Tibial nerve (tissue), 4 donors: ENCODE measurements around the gene EHF. TPM values are rescaled to one million over a fixed set of nuclear protein-coding genes. Genes with fewer than 3 reads are reported as not detected.

Source experiments
- DNase-seq, 2 donors: peaks; one replicate each; pipeline ENCODE4 v3.0.0-alpha.2; 2019; ENCODE audit warnings: low spot score in 2 of 2
- H3K27ac ChIP-seq, 4 donors: fragments of 200-600 bp; sonication (generic) in 3 of 4; one replicate each; pipeline ENCODE4 v1.5.1; 2017 to 2019; ENCODE audit warnings: mild to moderate bottlenecking in 1 of 4
- H3K27me3 ChIP-seq, 2 donors: fragments of 200-600 bp; sonication (generic) in 1 of 2; one replicate each; pipeline versions ENCODE4 v1.5.1 to v1.6.0; 2017 to 2019
- H3K36me3 ChIP-seq, 3 donors: fragments of 200-600 bp; sonication (generic); one replicate each; pipeline ENCODE4 v1.5.1; 2018 to 2019
- H3K4me1 ChIP-seq, 4 donors: fragments of 200-600 bp; sonication (generic) in 3 of 4; one replicate each; pipeline ENCODE4 v1.5.1; 2017 to 2019
- H3K4me3 ChIP-seq, 4 donors: fragments of 200-600 bp; sonication (generic) in 3 of 4; one replicate each; pipeline ENCODE4 v1.5.1; 2017 to 2019; ENCODE audit warnings: mild to moderate bottlenecking in 1 of 4, moderate library complexity in 1 of 4
- H3K9me3 ChIP-seq, 4 donors: fragments of 200-600 bp; sonication (generic) in 3 of 4; one replicate each; pipeline ENCODE4 v1.5.1; 2017 to 2019
- EP300 ChIP-seq, 2 donors: sonication (generic); formaldehyde crosslinking; IDR thresholded peaks; one replicate each; pipeline ENCODE4 v1.6.1; 2017; ENCODE audit warnings: antibody characterized with exemption in 2 of 2, mild to moderate bottlenecking in 1 of 2
- POLR2A ChIP-seq, 2 donors: fragments of 450-650 bp; IDR thresholded peaks; one replicate each; pipeline ENCODE4 v1.6.1; 2017; ENCODE audit warnings: antibody characterized with exemption in 2 of 2, mild to moderate bottlenecking in 2 of 2, moderate library complexity in 2 of 2
- WGBS, 2 donors: methylation state at CpG; one replicate each; pipeline ENCODE4 v1.1.5; 2018; 5-methylcytosine and 5-hydroxymethylcytosine counted together
- total RNA-seq, 4 donors: library from RNA; depleted of rRNA; stranded (reverse); fragments of >200 nt; gene quantifications; one replicate each; pipeline ENCODE4 v1.1.0, GENCODE V29; 2016
- TF ChIP-seq, protein P1 (sequence below), 5 experiments: fragments of 200-600 bp in 3 of 5; fragments of 450-650 bp in 2 of 5; sonication (generic) in 3 of 5; IDR thresholded peaks; one replicate each; pipeline ENCODE4 v1.5.1; 2016 to 2019; ENCODE audit warnings: antibody characterized with exemption in 5 of 5, mild to moderate bottlenecking in 3 of 5, moderate library complexity in 2 of 5

The EHF gene
- total RNA-seq, 4 donors from 2014 or later, result 0.22 TPM; not detected in 3

DNA sequence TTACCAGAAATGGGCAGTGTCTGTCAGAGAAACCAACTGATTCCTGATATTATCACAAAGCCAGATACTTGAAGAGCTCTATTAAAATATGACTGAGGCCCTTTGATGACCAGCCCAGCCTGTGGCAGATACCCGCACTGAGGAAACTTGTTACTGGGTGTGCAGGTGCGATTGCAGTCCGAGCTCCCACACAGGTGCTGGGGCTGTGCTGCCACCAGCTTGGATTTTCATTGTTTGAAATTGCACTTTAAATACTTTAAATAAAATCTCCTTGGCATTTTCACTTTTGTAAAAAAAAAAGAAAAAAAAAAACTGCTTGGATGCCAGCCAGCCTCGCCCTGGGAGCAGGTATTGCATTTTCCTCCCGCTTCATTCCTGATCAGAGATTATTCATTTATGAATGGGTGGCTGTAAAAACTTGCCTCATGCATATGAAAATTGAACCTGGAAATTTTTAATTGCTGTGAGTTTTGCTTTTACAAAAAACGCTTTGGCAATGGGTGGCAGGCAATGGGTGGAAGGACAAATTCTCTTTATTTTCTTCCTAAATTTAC, 21.2 kb downstream of the EHF start:
- TF ChIP-seq POLR2A (IDR thresholded peaks at IDR 0.05) (no peak), EP300 (IDR thresholded peaks at IDR 0.05) (no peak)
- TF ChIP-seq, protein P1, sequence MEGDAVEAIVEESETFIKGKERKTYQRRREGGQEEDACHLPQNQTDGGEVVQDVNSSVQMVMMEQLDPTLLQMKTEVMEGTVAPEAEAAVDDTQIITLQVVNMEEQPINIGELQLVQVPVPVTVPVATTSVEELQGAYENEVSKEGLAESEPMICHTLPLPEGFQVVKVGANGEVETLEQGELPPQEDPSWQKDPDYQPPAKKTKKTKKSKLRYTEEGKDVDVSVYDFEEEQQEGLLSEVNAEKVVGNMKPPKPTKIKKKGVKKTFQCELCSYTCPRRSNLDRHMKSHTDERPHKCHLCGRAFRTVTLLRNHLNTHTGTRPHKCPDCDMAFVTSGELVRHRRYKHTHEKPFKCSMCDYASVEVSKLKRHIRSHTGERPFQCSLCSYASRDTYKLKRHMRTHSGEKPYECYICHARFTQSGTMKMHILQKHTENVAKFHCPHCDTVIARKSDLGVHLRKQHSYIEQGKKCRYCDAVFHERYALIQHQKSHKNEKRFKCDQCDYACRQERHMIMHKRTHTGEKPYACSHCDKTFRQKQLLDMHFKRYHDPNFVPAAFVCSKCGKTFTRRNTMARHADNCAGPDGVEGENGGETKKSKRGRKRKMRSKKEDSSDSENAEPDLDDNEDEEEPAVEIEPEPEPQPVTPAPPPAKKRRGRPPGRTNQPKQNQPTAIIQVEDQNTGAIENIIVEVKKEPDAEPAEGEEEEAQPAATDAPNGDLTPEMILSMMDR (IDR thresholded peaks at IDR 0.05), result no peak
- Histone ChIP-seq H3K4me3 (no peak overlapping the region), H3K4me1 (peaks cover 0 to 7% (median 0%) of the 10 kb centered on the region in 4 donors), H3K9me3 (no peaks in the 10 kb centered on the region), H3K27me3 (peaks cover 0 to 18% of the 10 kb centered on the region in 2 donors), H3K36me3 (no peaks in the 10 kb centered on the region), H3K27ac (peak overlapping the region in 1 of 4 donors; percentile 17)
- DNase-seq, result no peak
- WGBS, 2 donors, result 80 to 85% methylated on average over 6 of the region's 6 CpGs

DNA sequence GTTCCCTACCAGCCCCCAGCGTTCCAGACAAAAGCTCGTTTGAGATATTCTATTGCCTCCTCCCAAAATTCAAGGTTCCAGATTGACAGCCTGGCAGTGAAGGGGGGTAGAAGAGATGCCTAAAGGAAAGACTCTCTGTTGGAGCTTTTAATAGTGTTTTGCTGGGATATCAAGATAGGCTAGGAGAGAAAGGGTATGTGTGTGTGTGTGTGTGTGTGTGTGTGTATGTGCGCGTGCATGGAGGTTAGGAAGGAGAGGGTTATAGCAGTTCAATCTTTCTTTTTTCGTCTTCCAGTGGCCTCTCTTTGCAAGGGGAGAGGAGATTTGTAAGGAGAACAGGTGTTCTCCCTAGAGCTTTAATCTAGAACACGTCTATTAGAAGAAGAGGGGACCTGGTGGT, 22.0 kb downstream of the EHF start:
- Histone ChIP-seq H3K4me1 (peaks cover 0 to 7% (median 0%) of the 10 kb centered on the region in 4 donors), H3K36me3 (no peaks in the 10 kb centered on the region), H3K27ac (no peak overlapping the region), H3K4me3 (no peak overlapping the region), H3K27me3 (peaks cover 0 to 18% of the 10 kb centered on the region in 2 donors), H3K9me3 (no peaks in the 10 kb centered on the region)
- no peak for DNase-seq
- 87% methylated on average over 6 of the region's 6 CpGs for WGBS, 2 donors
- TF ChIP-seq POLR2A (IDR thresholded peaks at IDR 0.05) (no peak), EP300 (IDR thresholded peaks at IDR 0.05) (no peak)
- TF ChIP-seq, protein P1 (IDR thresholded peaks at IDR 0.05), result no peak

DNA sequence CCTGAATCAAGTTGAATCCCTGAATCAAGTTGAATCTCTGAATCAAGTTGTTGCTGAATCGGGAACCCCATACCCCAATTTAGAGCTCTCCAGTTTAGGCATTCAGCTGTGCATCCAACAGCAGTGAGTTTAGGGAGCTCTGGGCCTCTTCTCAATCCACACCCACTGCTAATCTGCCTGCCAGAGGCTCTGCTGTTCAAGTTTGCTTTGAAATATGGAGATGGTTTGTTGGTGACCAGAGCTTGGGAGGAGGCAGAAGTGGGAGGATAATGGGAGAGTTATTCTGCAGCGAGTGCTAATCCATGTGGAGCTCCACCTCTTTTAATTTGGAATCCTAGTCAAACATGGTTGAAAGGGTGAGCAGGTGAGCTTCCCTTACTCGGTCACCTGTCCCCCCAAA, 22.4 kb downstream of the EHF start:
- Histone ChIP-seq H3K27me3 (peaks cover 0 to 19% of the 10 kb centered on the region in 2 donors), H3K9me3 (no peaks in the 10 kb centered on the region), H3K36me3 (no peaks in the 10 kb centered on the region), H3K4me3 (no peak overlapping the region), H3K4me1 (peaks cover 0 to 7% (median 0%) of the 10 kb centered on the region in 4 donors), H3K27ac (no peak overlapping the region)
- TF ChIP-seq POLR2A (IDR thresholded peaks at IDR 0.05) (no peak), EP300 (IDR thresholded peaks at IDR 0.05) (no peak)
- TF ChIP-seq, protein P1 (IDR thresholded peaks at IDR 0.05), result no peak
- no peak for DNase-seq
- WGBS, 2 donors, result 82 to 87% methylated on average over 3 of the region's 3 CpGs

DNA sequence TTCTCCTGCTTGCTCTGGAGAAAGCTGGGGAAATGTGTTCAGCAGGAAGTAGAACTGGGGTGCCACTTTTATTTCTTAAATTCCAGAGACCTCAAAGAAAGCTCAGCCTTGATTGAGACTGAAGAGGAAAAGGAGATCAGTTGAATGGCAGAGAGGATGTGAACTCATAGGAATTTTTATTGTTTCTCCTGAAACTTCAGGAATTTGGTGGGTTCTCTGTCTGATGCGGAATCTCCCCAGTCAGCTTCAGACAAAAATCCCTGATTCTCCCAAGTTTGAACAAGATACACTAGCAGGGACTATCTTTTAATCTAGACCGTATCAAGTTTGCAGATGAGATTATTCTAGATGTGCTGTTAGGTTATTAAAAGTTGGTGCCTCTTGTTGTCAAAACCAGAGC, 23.0 kb downstream of the EHF start:
- 90 to 94% methylated on average over 2 of the region's 2 CpGs for whole genome bisulfite sequencing, 2 donors

More for the DNA sequence above, 23.0 kb downstream of the EHF start:
- Histone ChIP-seq H3K27me3 (peaks cover 0 to 24% of the 10 kb centered on the region in 2 donors), H3K9me3 (no peaks in the 10 kb centered on the region), H3K27ac (no peak overlapping the region), H3K4me3 (no peak overlapping the region), H3K4me1 (peaks cover 0 to 7% (median 0%) of the 10 kb centered on the region in 4 donors), H3K36me3 (no peaks in the 10 kb centered on the region)
- TF ChIP-seq EP300 (IDR thresholded peaks at IDR 0.05) (no peak), POLR2A (IDR thresholded peaks at IDR 0.05) (no peak)
- TF ChIP-seq, protein P1 (IDR thresholded peaks at IDR 0.05), result no peak
- DNase-seq, result no peak
